Measurements from ENCODE around the gene LETMD1. TPM values are rescaled to one million over a fixed set of nuclear protein-coding genes. Genes with fewer than 3 reads are reported as not detected.

LETMD1 gene
- total and polyA plus RNA-seq, 11 donors, result 13.6 to 34.4 (median 22.7) TPM

GRCh38 chr12:51062631-51063397 lies 14.7 kb downstream of the LETMD1 start:
- Histone ChIP-seq H3K27me3 (no peaks in the 10 kb centered on the region), H3K4me3 (no peak overlapping the region), H3K36me3 (peaks cover 7 to 100% (median 99%) of the 10 kb centered on the region in 9 donors), H3K9me3 (no peaks in the 10 kb centered on the region), H3K27ac (no peak overlapping the region), H3K4me1 (no peaks in the 10 kb centered on the region)
- DNase-seq, result no peak
- 77 to 81% (median 80%) methylated on average over 9 of the region's 9 CpGs for WGBS, 4 donors
- no peak for TF ChIP-seq POLR2A (IDR thresholded peaks at IDR 0.05)
- TF ChIP-seq, protein P1, sequence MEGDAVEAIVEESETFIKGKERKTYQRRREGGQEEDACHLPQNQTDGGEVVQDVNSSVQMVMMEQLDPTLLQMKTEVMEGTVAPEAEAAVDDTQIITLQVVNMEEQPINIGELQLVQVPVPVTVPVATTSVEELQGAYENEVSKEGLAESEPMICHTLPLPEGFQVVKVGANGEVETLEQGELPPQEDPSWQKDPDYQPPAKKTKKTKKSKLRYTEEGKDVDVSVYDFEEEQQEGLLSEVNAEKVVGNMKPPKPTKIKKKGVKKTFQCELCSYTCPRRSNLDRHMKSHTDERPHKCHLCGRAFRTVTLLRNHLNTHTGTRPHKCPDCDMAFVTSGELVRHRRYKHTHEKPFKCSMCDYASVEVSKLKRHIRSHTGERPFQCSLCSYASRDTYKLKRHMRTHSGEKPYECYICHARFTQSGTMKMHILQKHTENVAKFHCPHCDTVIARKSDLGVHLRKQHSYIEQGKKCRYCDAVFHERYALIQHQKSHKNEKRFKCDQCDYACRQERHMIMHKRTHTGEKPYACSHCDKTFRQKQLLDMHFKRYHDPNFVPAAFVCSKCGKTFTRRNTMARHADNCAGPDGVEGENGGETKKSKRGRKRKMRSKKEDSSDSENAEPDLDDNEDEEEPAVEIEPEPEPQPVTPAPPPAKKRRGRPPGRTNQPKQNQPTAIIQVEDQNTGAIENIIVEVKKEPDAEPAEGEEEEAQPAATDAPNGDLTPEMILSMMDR (IDR thresholded peaks at IDR 0.05), result no peak
- intact Hi-C loops (cut with DNase I), result no loop called here
- ATAC-seq, result no peak

DNA sequence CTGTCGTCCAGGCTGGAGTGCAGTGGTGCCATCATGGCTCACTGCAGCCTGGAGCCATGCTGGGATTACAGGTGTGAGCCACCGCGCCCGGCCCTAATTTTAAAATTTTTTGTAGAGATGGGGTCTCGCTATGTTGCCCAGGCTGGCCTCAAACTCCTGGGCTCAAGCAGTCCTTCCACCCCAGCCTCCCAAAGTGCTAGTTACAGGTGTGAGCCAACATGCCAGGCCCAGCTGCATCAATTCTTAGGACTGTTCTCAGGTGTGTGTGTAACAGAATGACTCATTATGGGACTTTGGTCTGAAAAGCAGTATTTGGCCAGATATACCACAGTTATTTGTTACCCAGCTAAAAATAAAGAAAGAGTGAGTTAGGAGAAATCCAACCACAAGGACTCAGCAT lies 17.4 kb downstream of the LETMD1 start:
- peaks cover 7 to 100% (median 98%) of the 10 kb centered on the region in 9 donors for H3K36me3 ChIP-seq
- TF ChIP-seq, protein P1 (IDR thresholded peaks at IDR 0.05), result no peak
- no peak for TF ChIP-seq POLR2A (IDR thresholded peaks at IDR 0.05)
- H3K4me3 ChIP-seq, result no peak overlapping the region
- DNase-seq, result no peak
- no peaks in the 10 kb centered on the region for H3K9me3 ChIP-seq
- ATAC-seq, result no peak
- no peaks in the 10 kb centered on the region for H3K27me3 ChIP-seq
- intact Hi-C loops (cut with DNase I), result no loop called here
- WGBS, 4 donors, result 95 to 96% (median 96%) methylated on average over 5 of the region's 5 CpGs
- no peaks in the 10 kb centered on the region for H3K4me1 ChIP-seq
- H3K27ac ChIP-seq, result no peak overlapping the region

- TF ChIP-seq, protein P1 (IDR thresholded peaks at IDR 0.05), result no peak
- TF ChIP-seq POLR2A (IDR thresholded peaks at IDR 0.05), result no peak
- DNase-seq, result no peak
- Histone ChIP-seq H3K27ac (no peak overlapping the region), H3K9me3 (no peaks in the 10 kb centered on the region), H3K4me1 (no peaks in the 10 kb centered on the region), H3K4me3 (no peak overlapping the region), H3K36me3 (peaks cover 7 to 100% (median 98%) of the 10 kb centered on the region in 9 donors), H3K27me3 (no peaks in the 10 kb centered on the region)
- intact Hi-C loops (cut with DNase I), result no loop called here
- peak in 1 of 4 donors; percentile 25 for ATAC-seq
- WGBS, 4 donors, result 89 to 94% (median 92%) methylated on average over 4 of the region's 4 CpGs
Measured at GRCh38 chr12:51067229-51067628, 19.1 kb downstream of the LETMD1 start.

DNA sequence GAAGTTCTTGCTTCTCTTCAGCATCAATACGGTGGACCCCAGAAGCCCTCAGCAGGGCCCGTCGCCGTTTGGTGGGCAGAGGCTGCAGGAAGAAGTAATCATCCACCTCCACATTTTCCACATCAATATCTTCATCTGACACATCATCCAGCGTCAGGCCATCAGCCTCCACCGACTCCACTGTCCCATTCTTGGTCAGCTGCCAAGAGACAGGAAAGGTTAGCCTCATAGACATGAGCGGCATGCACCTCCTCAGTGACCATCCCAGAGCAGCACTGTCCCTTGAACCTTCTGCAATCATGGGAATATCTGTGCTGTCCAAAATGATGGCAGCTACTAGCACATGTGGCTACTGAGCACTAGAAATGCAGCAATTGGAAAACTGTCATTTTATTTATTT lies 19.6 kb downstream of the LETMD1 start:
- H3K4me3 ChIP-seq, result no peak overlapping the region
- no peaks in the 10 kb centered on the region for H3K9me3 ChIP-seq
- H3K27me3 ChIP-seq, result no peaks in the 10 kb centered on the region
- no peaks in the 10 kb centered on the region for H3K4me1 ChIP-seq
- intact Hi-C loops (cut with DNase I), result no loop called here
- DNase-seq, result no peak
- peak in 1 of 4 donors; percentile 14 for ATAC-seq
- WGBS, 4 donors, result 64 to 72% (median 67%) methylated on average over 6 to 7 of the region's 7 CpGs
- no peak overlapping the region for H3K27ac ChIP-seq
- TF ChIP-seq, protein P1 (IDR thresholded peaks at IDR 0.05), result no peak
- TF ChIP-seq POLR2A (IDR thresholded peaks at IDR 0.05), result no peak
- H3K36me3 ChIP-seq, result peaks cover 7 to 99% (median 98%) of the 10 kb centered on the region in 9 donors

Data from heart left ventricle (tissue), 16 donors.